ENCODE measurements around the gene ADAR. TPM values are rescaled to one million over a fixed set of nuclear protein-coding genes. Genes with fewer than 3 reads are reported as not detected.
A peak's percentile ranks its signal among the peaks of the same experiment; 100 is the strongest.

ADAR gene
- total and polyA plus RNA-seq, 2 experiments from 2014 or later = 96.4 to 188 TPM

DNA sequence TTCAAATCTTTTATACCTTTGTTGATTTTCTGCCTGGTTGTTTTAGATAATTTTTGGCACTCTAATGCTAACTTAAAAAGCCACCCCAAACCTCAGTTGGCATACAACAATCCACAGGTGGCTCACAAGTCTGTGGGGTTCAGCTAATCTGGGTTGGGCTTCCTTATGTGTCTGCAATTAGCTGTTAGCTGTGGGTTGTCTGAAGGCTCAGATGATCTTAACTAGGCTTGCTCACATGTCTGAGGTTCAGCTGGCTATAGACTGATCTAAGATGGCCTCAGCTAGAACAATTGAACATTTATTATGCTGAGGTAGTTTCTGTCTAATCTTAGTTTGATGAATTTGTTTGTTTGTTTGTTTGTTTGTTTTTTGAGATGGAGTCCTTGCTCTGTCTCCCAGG, 44.9 kb upstream of the ADAR start:
- no peak overlapping the region for H3K4me3 ChIP-seq
- 0 out of 2 replicates have a peak overlapping the region, but pooled peaks have one; percentile 18 for H3K27ac Mint-ChIP-seq
- peaks cover 6% of the 10 kb centered on the region; the same call in 2 of the 3 replicates for H3K4me1 Mint-ChIP-seq
- H3K4me3 Mint-ChIP-seq = no peak overlapping the region
- no peaks in the 10 kb centered on the region for H3K79me2 ChIP-seq (replicated peaks; ENCODE audit: insufficient read depth)
- no peak overlapping the region for H3K4me2 ChIP-seq
- no peak overlapping the region for H3K27ac ChIP-seq (ENCODE audit: low read depth)
- H3K36me3 ChIP-seq (ENCODE audit: insufficient read depth) = no peaks in the 10 kb centered on the region
- H3K27me3 Mint-ChIP-seq (ENCODE audit: insufficient read depth, low read depth, poor library complexity) = no peaks in the 10 kb centered on the region
- no peaks in the 10 kb centered on the region for H3F3A ChIP-seq (replicated peaks; ENCODE audit: low read depth)
- no peaks in the 10 kb centered on the region for H3K9me3 Mint-ChIP-seq
- DNase-seq (ENCODE audit: low spot score) = no peak
- no peaks in the 10 kb centered on the region for H4K20me1 ChIP-seq (replicated peaks; ENCODE audit: insufficient read depth)
- no peaks in the 10 kb centered on the region for H3K27me3 ChIP-seq (ENCODE audit: insufficient read depth)
- H3K36me3 Mint-ChIP-seq (ENCODE audit: low read depth) = no peaks in the 10 kb centered on the region
- no peaks in the 10 kb centered on the region for H3K4me1 ChIP-seq (ENCODE audit: insufficient read depth)
- no peak for TF ChIP-seq CREB1 (CRISPR knock-in tag; IDR thresholded peaks at IDR 0.05; ENCODE audit: low read depth)
- no peak for TF ChIP-seq NANOG (IDR thresholded peaks at IDR 0.05; ENCODE audit: borderline replicate concordance)
- TF ChIP-seq REST (IDR thresholded peaks at IDR 0.05; ENCODE audit: unreplicated experiment) = no peak
- TF ChIP-seq STAT1 (IDR thresholded peaks at IDR 0.05; ENCODE audit: unreplicated experiment) = no peak
- TF ChIP-seq ETS1 (IDR thresholded peaks at IDR 0.05) = no peak
- no peak for TF ChIP-seq ZNF114 (CRISPR knock-in tag; IDR thresholded peaks at IDR 0.05)
- TF ChIP-seq EZH2 (IDR thresholded peaks at IDR 0.05; ENCODE audit: low read depth, unreplicated experiment) = no peak
- TF ChIP-seq ZNF462 (CRISPR knock-in tag; IDR thresholded peaks at IDR 0.05) = no peak
- no peak for TF ChIP-seq POLR2AphosphoS5 (IDR thresholded peaks at IDR 0.05; ENCODE audit: low read depth)
- TF ChIP-seq ZNF331 (CRISPR knock-in tag; IDR thresholded peaks at IDR 0.05; ENCODE audit: low read depth) = no peak
- TF ChIP-seq CTCF (conservative IDR thresholded peaks at IDR 0.05; ENCODE audit: low read depth in 2 of 2) = no peak
- no peak for TF ChIP-seq JUNB (IDR thresholded peaks at IDR 0.05; ENCODE audit: unreplicated experiment)
- TF ChIP-seq EZH2phosphoT487 (IDR thresholded peaks at IDR 0.05; ENCODE audit: unreplicated experiment) = no peak
- peak overlapping the region; percentile 78; the same call in 1 of the 2 replicates for H2AFZ ChIP-seq
- no peak for ATAC-seq
- no peaks in the 10 kb centered on the region for H3K9me2 ChIP-seq (ENCODE audit: insufficient read depth)

All from GM23338 (cell line).